BE2C (cell line): ENCODE measurements around the gene RBM7.

Experiments used
- DNase-seq: peaks from one replicate; pipeline ENCODE4 v3.0.0-alpha.2; 2020
- H3K27me3 ChIP-seq: fragments of 250-450 bp; sonication (Bioruptor Pico); 2 replicates; pipeline ENCODE4 v1.5.1; 2020; ENCODE audit warnings: mild to moderate bottlenecking
- H3K36me3 ChIP-seq: fragments of 250-450 bp; sonication (Bioruptor Pico); 2 replicates; pipeline ENCODE4 v1.5.1; 2020; ENCODE audit warnings: mild to moderate bottlenecking
- H3K4me1 ChIP-seq: fragments of 250-450 bp; sonication (Bioruptor Pico); 2 replicates; pipeline ENCODE4 v1.5.1; 2020
- H3K4me3 ChIP-seq: 2 replicates; pipeline ENCODE4 v1.5.1; 2011; ENCODE audit warnings: low read depth, low read length
- H3K9me3 ChIP-seq: fragments of 250-450 bp; sonication (Bioruptor Pico); 2 replicates; pipeline ENCODE4 v1.5.1; 2020
- TF ChIP-seq, protein P1 (sequence below): IDR thresholded peaks from 2 replicates; pipeline ENCODE4 v1.5.1; 2012; ENCODE audit warnings: mild to moderate bottlenecking, low read depth, low read length

Gene RBM7

DNA sequence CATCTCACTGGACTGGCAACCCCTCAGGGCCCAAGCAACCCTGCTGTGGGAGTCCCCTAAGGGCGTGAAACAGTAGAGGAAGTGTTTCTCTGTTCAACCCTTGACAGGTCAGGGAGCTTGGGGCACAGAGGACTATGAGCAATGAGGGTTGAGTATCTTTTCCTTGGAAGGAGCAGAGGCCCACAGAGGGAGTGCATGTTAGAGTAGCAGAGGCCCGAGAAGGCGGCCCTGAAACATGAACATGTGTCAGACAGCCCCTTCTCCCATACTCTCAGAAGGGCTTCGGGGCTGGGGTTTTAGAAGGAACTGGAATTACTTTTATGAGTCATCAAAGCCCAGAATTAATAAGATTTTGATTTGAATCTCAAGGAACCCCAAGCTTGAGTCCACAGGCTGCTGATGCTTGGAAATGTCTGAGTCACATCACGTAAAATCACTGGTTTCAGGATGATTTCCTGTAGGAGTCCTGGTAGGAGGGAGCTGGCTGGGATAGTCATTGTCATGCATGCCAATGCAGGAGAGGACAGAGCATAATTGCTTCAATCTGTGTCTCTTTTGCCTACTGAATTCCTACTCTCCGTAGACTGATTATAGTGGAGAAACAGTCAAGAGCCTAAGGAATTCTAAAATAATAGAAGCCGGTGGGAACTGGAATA is 22.7 kb upstream of the RBM7 start:
- Histone ChIP-seq H3K9me3 (no peaks in the 10 kb centered on the region), H3K27me3 (peaks cover 17% of the 10 kb centered on the region), H3K36me3 (no peaks in the 10 kb centered on the region), H3K4me1 (no peaks in the 10 kb centered on the region; the same call in 1 of the 2 replicates), H3K4me3 (no peak overlapping the region)
- DNase-seq, result no peak
- TF ChIP-seq, protein P1, sequence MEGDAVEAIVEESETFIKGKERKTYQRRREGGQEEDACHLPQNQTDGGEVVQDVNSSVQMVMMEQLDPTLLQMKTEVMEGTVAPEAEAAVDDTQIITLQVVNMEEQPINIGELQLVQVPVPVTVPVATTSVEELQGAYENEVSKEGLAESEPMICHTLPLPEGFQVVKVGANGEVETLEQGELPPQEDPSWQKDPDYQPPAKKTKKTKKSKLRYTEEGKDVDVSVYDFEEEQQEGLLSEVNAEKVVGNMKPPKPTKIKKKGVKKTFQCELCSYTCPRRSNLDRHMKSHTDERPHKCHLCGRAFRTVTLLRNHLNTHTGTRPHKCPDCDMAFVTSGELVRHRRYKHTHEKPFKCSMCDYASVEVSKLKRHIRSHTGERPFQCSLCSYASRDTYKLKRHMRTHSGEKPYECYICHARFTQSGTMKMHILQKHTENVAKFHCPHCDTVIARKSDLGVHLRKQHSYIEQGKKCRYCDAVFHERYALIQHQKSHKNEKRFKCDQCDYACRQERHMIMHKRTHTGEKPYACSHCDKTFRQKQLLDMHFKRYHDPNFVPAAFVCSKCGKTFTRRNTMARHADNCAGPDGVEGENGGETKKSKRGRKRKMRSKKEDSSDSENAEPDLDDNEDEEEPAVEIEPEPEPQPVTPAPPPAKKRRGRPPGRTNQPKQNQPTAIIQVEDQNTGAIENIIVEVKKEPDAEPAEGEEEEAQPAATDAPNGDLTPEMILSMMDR, result no peak

DNA sequence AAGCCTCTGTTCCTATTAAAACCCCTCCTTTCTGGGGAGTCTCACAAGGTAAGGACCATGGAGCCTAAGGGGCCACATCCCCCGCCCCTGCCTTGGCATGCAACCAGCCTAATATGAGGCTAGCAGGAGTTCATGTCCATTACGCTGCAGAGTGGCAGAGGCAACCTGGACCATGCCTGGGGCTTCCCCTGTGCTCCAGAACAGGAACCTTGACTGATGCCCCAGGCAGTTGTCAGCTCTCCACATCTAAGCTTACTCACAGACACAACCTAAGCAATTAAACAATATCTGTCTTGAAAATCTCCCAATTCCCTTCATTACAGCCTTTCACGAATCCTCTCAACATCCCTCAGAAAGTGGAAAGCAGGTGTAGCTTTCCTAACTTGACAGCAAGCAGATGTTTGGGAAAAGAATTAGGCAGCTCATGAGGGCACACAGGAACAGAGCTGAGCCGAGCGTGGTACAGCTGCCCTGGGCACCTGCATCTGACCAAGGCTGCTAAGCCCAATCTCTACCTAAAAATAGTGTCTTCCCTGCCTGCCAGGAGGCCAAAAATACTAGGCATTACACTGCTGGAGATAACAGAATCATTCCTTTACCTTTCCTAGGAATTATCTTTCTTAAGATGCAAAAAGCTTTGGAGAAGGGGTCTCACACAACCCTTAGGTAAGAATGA is 20.9 kb upstream of the RBM7 start:
- Histone ChIP-seq H3K36me3 (no peaks in the 10 kb centered on the region), H3K27me3 (peaks cover 6% of the 10 kb centered on the region)
- DNase-seq, result peak; percentile 49

DNA sequence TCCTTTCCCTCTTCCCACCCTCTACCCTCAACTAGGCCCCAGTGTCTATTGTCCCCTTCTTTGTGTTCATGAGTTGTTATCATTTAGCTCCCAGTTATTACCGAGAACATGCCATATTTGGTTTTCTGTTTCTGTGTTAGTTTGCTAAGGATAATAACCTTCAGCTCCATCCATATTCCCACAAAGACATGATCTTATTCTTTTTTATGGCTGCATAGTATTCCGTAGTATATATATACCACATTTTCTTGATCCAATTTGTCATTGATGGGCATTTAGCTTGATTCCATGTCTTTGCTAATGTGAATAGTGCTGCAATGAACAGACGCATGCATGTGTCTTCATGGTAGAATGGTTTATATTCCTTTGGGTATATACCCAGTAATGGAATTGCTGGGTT is 18.0 kb upstream of the RBM7 start:
- H3K4me3 ChIP-seq, result no peak overlapping the region
- H3K36me3 ChIP-seq, result no peaks in the 10 kb centered on the region
- H3K9me3 ChIP-seq, result no peaks in the 10 kb centered on the region
- TF ChIP-seq, protein P1, result no peak
- no peaks in the 10 kb centered on the region for H3K27me3 ChIP-seq
- no peak for DNase-seq
- no peaks in the 10 kb centered on the region; the same call in 1 of the 2 replicates for H3K4me1 ChIP-seq

More for the DNA sequence above, 20.9 kb upstream of the RBM7 start:
- Histone ChIP-seq H3K4me1 (no peaks in the 10 kb centered on the region; the same call in 1 of the 2 replicates), H3K9me3 (no peaks in the 10 kb centered on the region), H3K4me3 (no peak overlapping the region)
- TF ChIP-seq, protein P1, result no peak

DNA sequence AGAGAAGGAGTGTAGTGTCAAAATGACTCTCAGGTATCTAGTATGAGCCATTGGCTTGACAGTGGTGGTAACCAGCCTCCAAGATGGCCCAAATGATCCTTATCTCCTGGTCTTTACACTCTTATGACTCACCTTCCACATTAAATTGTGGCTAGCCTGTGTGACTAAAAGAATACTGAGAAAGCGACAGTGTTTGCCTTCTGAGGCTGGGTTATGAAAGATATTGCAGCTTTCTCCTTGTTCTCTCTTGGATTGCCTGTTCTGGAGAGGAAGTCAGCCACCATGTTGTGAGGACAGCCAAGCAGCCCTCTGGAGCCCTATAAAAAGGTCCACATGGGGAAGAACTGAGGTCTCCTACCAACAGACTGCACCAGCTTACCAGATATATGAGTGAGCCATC is 16.0 kb upstream of the RBM7 start:
- Histone ChIP-seq H3K9me3 (no peaks in the 10 kb centered on the region), H3K27me3 (no peaks in the 10 kb centered on the region), H3K36me3 (no peaks in the 10 kb centered on the region), H3K4me3 (no peak overlapping the region), H3K4me1 (no peaks in the 10 kb centered on the region; the same call in 1 of the 2 replicates)
- DNase-seq, result no peak
- TF ChIP-seq, protein P1, result no peak

DNA sequence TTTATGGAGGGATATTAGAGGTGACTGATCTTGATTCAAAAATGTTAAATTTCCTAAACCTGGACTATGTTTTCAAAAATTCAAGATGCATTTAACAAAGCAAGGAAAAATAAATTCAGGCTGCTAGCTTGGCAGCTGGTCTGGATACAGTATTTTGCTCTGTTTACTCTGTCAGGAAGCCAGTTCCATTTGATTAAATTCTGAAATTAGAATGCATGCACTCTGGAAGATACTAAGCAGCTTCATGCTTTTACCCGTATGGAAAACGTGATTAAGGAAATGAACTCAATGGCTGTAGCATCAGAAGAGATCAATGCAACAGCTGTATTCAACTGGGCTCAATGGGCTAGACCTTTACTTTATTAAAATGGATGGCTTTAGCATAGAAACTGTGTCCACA is 14.3 kb upstream of the RBM7 start:
- DNase-seq, result no peak
- Histone ChIP-seq H3K36me3 (no peaks in the 10 kb centered on the region), H3K4me3 (no peak overlapping the region), H3K27me3 (no peaks in the 10 kb centered on the region), H3K4me1 (no peaks in the 10 kb centered on the region), H3K9me3 (no peaks in the 10 kb centered on the region)
- TF ChIP-seq, protein P1, result no peak

DNA sequence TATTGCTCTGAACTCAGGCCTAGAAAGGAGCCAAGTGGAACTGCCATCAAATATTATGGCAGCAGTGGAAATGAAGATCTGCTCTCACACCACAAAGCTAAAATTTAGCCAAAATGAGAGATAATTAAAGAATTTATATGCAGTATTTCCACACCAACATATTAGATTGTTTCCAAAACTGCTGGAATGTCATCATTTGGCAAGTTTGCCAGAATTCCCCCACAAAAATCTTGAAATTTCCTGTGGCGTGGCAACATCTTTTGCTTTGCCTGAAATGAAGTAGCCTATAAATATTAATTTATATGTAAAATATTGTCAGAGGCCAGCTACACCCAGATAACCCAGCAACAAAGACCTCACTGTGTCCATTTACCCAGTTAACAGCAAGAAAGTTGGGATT is 13.9 kb upstream of the RBM7 start:
- TF ChIP-seq, protein P1, result no peak
- H3K4me3 ChIP-seq, result no peak overlapping the region
- H3K9me3 ChIP-seq, result no peaks in the 10 kb centered on the region
- DNase-seq, result no peak
- H3K36me3 ChIP-seq, result no peaks in the 10 kb centered on the region
- no peaks in the 10 kb centered on the region for H3K27me3 ChIP-seq
- no peaks in the 10 kb centered on the region for H3K4me1 ChIP-seq
